Endothelial cell of umbilical vein (primary cell): ENCODE data around the gene POLE4. TPM values are rescaled to one million over a fixed set of nuclear protein-coding genes. Genes with fewer than 3 reads are reported as not detected.

Experiments
- BruUV-seq: library from RNA; stranded (reverse); fragments of 400-500 nt; replicated peaks from 2 replicates; lab custom pipeline; 2021; lab: Mats Ljungman, UMichigan
- CTCF ChIA-PET: fragments of 300-600, 350-600 bp; sonication (Branson Sonifier 250); formaldehyde crosslinking; loops from one replicate; lab custom pipeline; 2021; ENCODE audit warnings: antibody characterized with exemption, inconsistent platforms; lab: Charles Lee
- POLR2A ChIA-PET: fragments of 300-600, 350-600 bp; sonication (Branson Sonifier 250); formaldehyde crosslinking; loops from one replicate; lab custom pipeline; 2021; ENCODE audit warnings: antibody characterized with exemption, inconsistent platforms; lab: Charles Lee
- DNase-seq: peaks from one replicate; pipeline ENCODE4 v3.0.0-alpha.2; 2011; ENCODE audit warnings: low read depth, low spot score
- FAIRE-seq: peaks from 2 replicates; lab custom pipeline; 2011; peaks lifted over from hg19 to GRCh38; lab: Jason Lieb, UNC
- H2AFZ ChIP-seq: 2 replicates; pipeline ENCODE4 v1.6.0; 2012; ENCODE audit warnings: low read depth, low read length, control low read depth, inconsistent platforms
- H3K27ac ChIP-seq: 2 replicates; pipeline ENCODE4 v1.5.1; 2011; ENCODE audit warnings: low read depth, mild to moderate bottlenecking, control low read depth, low read length, moderate library complexity; ENCODE audit not compliant: insufficient read depth
- H3K27me3 ChIP-seq, 2 experiments: 2 replicates each; pipeline versions ENCODE4 v1.6.0 to v1.6.1; 2011; ENCODE audit warnings: low read length in 2 of 2, mixed read lengths in 1 of 2; ENCODE audit not compliant: control insufficient read depth in 2 of 2, insufficient read depth in 2 of 2
- H3K36me3 ChIP-seq, 2 experiments: 2 replicates in 1 of 2; 3 replicates in 1 of 2; pipeline ENCODE4 v1.5.1; 2011; ENCODE audit warnings: low read length in 2 of 2, mild to moderate bottlenecking in 1 of 2, moderate library complexity in 1 of 2; ENCODE audit not compliant: control insufficient read depth in 2 of 2, insufficient read depth in 2 of 2; ENCODE audit errors: extremely low read depth in 1 of 2
- H3K4me1 ChIP-seq: 3 replicates; pipeline ENCODE4 v1.5.1; 2011; ENCODE audit warnings: mild to moderate bottlenecking, low read length; ENCODE audit not compliant: control insufficient read depth, insufficient read depth; ENCODE audit errors: extremely low read depth
- H3K4me2 ChIP-seq: 2 replicates; pipeline ENCODE4 v1.6.1; 2011; ENCODE audit warnings: low read length, control low read depth, mixed read lengths; ENCODE audit not compliant: insufficient read depth
- H3K4me3 ChIP-seq, 3 experiments: fragments of 200-600 bp in 1 of 3; sonication (generic), shearing (Covaris generic) in 1 of 3; replicated peaks in 1 of 3; 2 replicates each; pipeline ENCODE4 v1.5.1; 2011 to 2016; ENCODE audit warnings: control low read depth in 3 of 3, low read length in 3 of 3, mild to moderate bottlenecking in 2 of 3, inconsistent platforms in 1 of 3, low read depth in 1 of 3, moderate library complexity in 1 of 3; ENCODE audit not compliant: insufficient read depth in 1 of 3
- H3K79me2 ChIP-seq: 2 replicates; pipeline ENCODE4 v1.6.0; 2012; ENCODE audit warnings: low read length, inconsistent platforms; ENCODE audit not compliant: control insufficient read depth, insufficient read depth
- H3K9ac ChIP-seq: replicated peaks from 2 replicates; pipeline ENCODE3; 2011; ENCODE audit warnings: low read length, control low read depth; ENCODE audit not compliant: insufficient read depth; ENCODE audit errors: extremely low read depth
- H3K9me1 ChIP-seq: replicated peaks from 3 replicates; pipeline ENCODE4 v1.6.0; 2011; ENCODE audit warnings: mild to moderate bottlenecking, low read length; ENCODE audit not compliant: control insufficient read depth, insufficient read depth; ENCODE audit errors: extremely low read depth
- H3K9me3 ChIP-seq: replicated peaks from 2 replicates; pipeline ENCODE4 v1.5.1; 2012; ENCODE audit warnings: low read length, inconsistent platforms; ENCODE audit not compliant: control insufficient read depth, insufficient read depth
- H4K20me1 ChIP-seq: replicated peaks from 2 replicates; pipeline ENCODE3; 2011; ENCODE audit warnings: mild to moderate bottlenecking, low read length; ENCODE audit not compliant: control insufficient read depth, insufficient read depth; ENCODE audit errors: extremely low read depth
- EZH2 ChIP-seq: IDR thresholded peaks from 2 replicates; pipeline ENCODE4 v1.6.1; 2012; ENCODE audit warnings: borderline replicate concordance, low read depth, mild to moderate bottlenecking, moderate library complexity, low read length, inconsistent platforms; ENCODE audit not compliant: severe bottlenecking
- FOS ChIP-seq: IDR thresholded peaks from 2 replicates; pipeline ENCODE4 v1.6.1; 2011; ENCODE audit warnings: mild to moderate bottlenecking, low read length, moderate library complexity, borderline replicate concordance; ENCODE audit not compliant: insufficient read depth
- GATA2 ChIP-seq: IDR thresholded peaks from 2 replicates; pipeline ENCODE4 v1.7.0; 2011; ENCODE audit warnings: low read depth, mild to moderate bottlenecking, moderate library complexity, mixed read lengths, low read length; ENCODE audit not compliant: insufficient read length, insufficient read depth
- JUN ChIP-seq: IDR thresholded peaks from 2 replicates; pipeline ENCODE4 v1.6.1; 2011; ENCODE audit warnings: borderline replicate concordance, low read depth; ENCODE audit not compliant: insufficient read length, insufficient read depth
- MYC ChIP-seq: IDR thresholded peaks from one replicate; pipeline ENCODE4 v1.6.1; 2011; ENCODE audit warnings: mild to moderate bottlenecking, low read depth, low read length
- POLR2A ChIP-seq: IDR thresholded peaks from 2 replicates; pipeline ENCODE4 v1.6.1; 2012; ENCODE audit warnings: low read depth, mild to moderate bottlenecking, control low read depth, low read length
- POLR2AphosphoS5 ChIP-seq: IDR thresholded peaks from 2 replicates; pipeline ENCODE4 v1.6.1; 2012; ENCODE audit warnings: low read depth, mild to moderate bottlenecking, control low read depth, low read length, moderate library complexity; ENCODE audit not compliant: insufficient read depth
- dilution Hi-C: fragments of 300-500 bp; cut with MboI; formaldehyde crosslinking; loops from one replicate; pipeline ENCODE4 v1.15.0; 2019; ENCODE audit warnings: low sequenced_read_pairs; ENCODE audit not compliant: extremely low pct_ligation_motif_present
- intact Hi-C: fragments of 100-400 bp; cut with micrococcal nuclease; formaldehyde crosslinking; loops from one replicate; pipeline ENCODE4 v1.10.0; 2022
- polyA plus RNA-seq, 4 experiments: library from polyadenylated mRNA; depleted of rRNA in 3 of 4; stranded (reverse) in 3 of 4; unstranded in 1 of 4; fragments of >200 nt; gene quantifications; 2 replicates each; pipeline versions ENCODE4 v1.2.1 to v1.2.3, GENCODE V29; 2011 to 2012; ENCODE audit warnings: missing spikeins in 1 of 4
- total RNA-seq: library from RNA; stranded (reverse); gene quantifications from 2 replicates; pipeline ENCODE4 v1.2.3, GENCODE V29; 2021
- TF ChIP-seq, protein P1 (sequence below): IDR thresholded peaks from 2 replicates; pipeline ENCODE4 v1.6.1; 2011; ENCODE audit not compliant: insufficient read depth, insufficient read length
- TF ChIP-seq, protein P2 (sequence below), 2 donors: IDR thresholded peaks; 1 replicate in 1 of 2; 2 replicates in 1 of 2; pipeline ENCODE4 v1.5.1; 2011; ENCODE audit warnings: low read length in 2 of 2, mild to moderate bottlenecking in 2 of 2, moderate library complexity in 2 of 2, control low read depth in 1 of 2, inconsistent platforms in 1 of 2, low read depth in 1 of 2; ENCODE audit not compliant: insufficient read depth in 1 of 2; ENCODE audit errors: extremely low read depth in 1 of 2

Gene POLE4
- total and polyA plus RNA-seq, 2 donors (not counting 3 experiments of a cell fraction or from before 2014, with no cell fraction given): 21.4 to 42.6 TPM

DNA sequence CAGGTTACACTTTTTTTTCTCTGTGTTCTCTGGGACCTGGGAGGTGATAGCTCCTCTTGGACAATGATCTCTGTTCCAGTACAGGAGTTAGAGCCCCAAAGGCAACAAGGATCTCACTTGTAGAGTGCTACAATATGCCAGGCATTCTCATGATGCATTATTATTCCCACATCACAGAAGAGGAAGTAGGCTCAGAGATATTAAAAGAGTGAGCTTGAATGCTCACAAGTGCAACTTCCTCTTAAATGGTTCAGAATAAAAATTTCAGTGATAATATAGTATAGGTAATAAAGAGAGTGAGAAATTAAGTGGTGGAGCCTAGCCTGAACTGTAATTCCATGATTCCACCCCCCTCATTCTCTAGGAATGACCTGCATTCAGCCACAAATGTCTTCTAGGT lies 21.4 kb downstream of the POLE4 start:
- intact Hi-C loops: no loop called here
- Histone ChIP-seq H3K9me1 (no peaks in the 10 kb centered on the region), H3K4me3 (no peak overlapping the region), H3K27me3 (no peaks in the 10 kb centered on the region), H4K20me1 (no peaks in the 10 kb centered on the region), H3K4me1 (no peaks in the 10 kb centered on the region), H3K79me2 (no peaks in the 10 kb centered on the region), H3K9ac (no peak overlapping the region), H3K36me3 (no peaks in the 10 kb centered on the region), H3K4me2 (no peak overlapping the region), H3K27ac (no peak overlapping the region), H3K9me3 (no peaks in the 10 kb centered on the region), H2AFZ (no peak overlapping the region)
- BruUV-seq: no TSS peak
- dilution Hi-C loops: no loop called here
- ChIA-PET POLR2A (no interaction called here), CTCF (no interaction called here)
- no peak for TF ChIP-seq POLR2AphosphoS5
- TF ChIP-seq GATA2: no peak
- TF ChIP-seq MYC: no peak
- TF ChIP-seq, protein P1, sequence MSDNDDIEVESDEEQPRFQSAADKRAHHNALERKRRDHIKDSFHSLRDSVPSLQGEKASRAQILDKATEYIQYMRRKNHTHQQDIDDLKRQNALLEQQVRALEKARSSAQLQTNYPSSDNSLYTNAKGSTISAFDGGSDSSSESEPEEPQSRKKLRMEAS: no peak
- TF ChIP-seq, protein P2, sequence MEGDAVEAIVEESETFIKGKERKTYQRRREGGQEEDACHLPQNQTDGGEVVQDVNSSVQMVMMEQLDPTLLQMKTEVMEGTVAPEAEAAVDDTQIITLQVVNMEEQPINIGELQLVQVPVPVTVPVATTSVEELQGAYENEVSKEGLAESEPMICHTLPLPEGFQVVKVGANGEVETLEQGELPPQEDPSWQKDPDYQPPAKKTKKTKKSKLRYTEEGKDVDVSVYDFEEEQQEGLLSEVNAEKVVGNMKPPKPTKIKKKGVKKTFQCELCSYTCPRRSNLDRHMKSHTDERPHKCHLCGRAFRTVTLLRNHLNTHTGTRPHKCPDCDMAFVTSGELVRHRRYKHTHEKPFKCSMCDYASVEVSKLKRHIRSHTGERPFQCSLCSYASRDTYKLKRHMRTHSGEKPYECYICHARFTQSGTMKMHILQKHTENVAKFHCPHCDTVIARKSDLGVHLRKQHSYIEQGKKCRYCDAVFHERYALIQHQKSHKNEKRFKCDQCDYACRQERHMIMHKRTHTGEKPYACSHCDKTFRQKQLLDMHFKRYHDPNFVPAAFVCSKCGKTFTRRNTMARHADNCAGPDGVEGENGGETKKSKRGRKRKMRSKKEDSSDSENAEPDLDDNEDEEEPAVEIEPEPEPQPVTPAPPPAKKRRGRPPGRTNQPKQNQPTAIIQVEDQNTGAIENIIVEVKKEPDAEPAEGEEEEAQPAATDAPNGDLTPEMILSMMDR (IDR thresholded peaks at IDR 0.05; ENCODE audit: extremely low read depth in 1 of 2, insufficient read depth in 1 of 2, low read depth in 1 of 2, low read length in 2 of 2): no peak
- TF ChIP-seq POLR2A: no peak
- TF ChIP-seq EZH2: no peak
- TF ChIP-seq FOS: no peak
- no peak for TF ChIP-seq JUN
- FAIRE-seq: no peak
- no peak for DNase-seq
